H1 (cell line): Measurements from ENCODE around the gene ZBTB33. TPM values are rescaled to one million over a fixed set of nuclear protein-coding genes. Genes with fewer than 3 reads are reported as not detected.
A peak's percentile ranks its signal among the peaks of the same experiment; 100 is the strongest.

Source experiments
- CTCF ChIA-PET: fragments of 300-600 bp; sonication (Branson Sonifier 250); formaldehyde crosslinking; loops from one replicate; lab custom pipeline; 2021; ENCODE audit not compliant: partially characterized antibody; lab: Charles Lee
- POLR2A ChIA-PET: fragments of 300-600 bp; sonication (Branson Sonifier 250); formaldehyde crosslinking; loops from one replicate; lab custom pipeline; 2021; ENCODE audit warnings: inconsistent platforms; ENCODE audit not compliant: partially characterized antibody; lab: Charles Lee
- DNase-seq, 2 experiments: peaks; one replicate each; pipeline versions ENCODE4 v3.0.0 to v3.0.0-alpha.2; 2010 to 2022; ENCODE audit warnings: low spot score in 2 of 2, low read depth in 1 of 2, mixed read lengths in 1 of 2
- FAIRE-seq: peaks from 2 replicates; lab custom pipeline; 2011; peaks lifted over from hg19 to GRCh38; lab: Jason Lieb, UNC
- H2AFZ ChIP-seq: 2 replicates; pipeline ENCODE4 v1.8.1; 2012; ENCODE audit warnings: low read length, inconsistent platforms
- H2AK5ac ChIP-seq: 2 replicates; pipeline ENCODE4 v1.6.1; 2013; ENCODE audit warnings: low read depth, low read length
- H2BK120ac ChIP-seq: replicated peaks from 2 replicates; pipeline ENCODE3; 2013; ENCODE audit warnings: low read depth, low read length, inconsistent platforms
- H2BK12ac ChIP-seq: 2 replicates; pipeline ENCODE4 v1.6.1; 2013; ENCODE audit warnings: low read depth, low read length
- H2BK15ac ChIP-seq: 2 replicates; pipeline ENCODE4 v1.6.1; 2013; ENCODE audit warnings: low read length
- H2BK20ac ChIP-seq: 2 replicates; pipeline ENCODE4 v1.6.1; 2013; ENCODE audit warnings: low read length
- H2BK5ac ChIP-seq: 2 replicates; pipeline ENCODE4 v1.6.1; 2013; ENCODE audit warnings: low read depth, low read length
- H3K14ac ChIP-seq: 2 replicates; pipeline ENCODE4 v1.6.1; 2013; ENCODE audit warnings: inconsistent platforms; ENCODE audit not compliant: insufficient read length
- H3K18ac ChIP-seq: 2 replicates; pipeline ENCODE4 v1.6.1; 2013; ENCODE audit warnings: low read length; ENCODE audit errors: extremely low read depth
- H3K23ac ChIP-seq: 2 replicates; pipeline ENCODE4 v1.6.1; 2013; ENCODE audit warnings: inconsistent platforms; ENCODE audit not compliant: insufficient read length
- H3K23me2 ChIP-seq: 2 replicates; pipeline ENCODE4 v1.6.1; 2013; ENCODE audit warnings: low read depth, low read length
- H3K27ac ChIP-seq: 2 replicates; pipeline ENCODE4 v1.6.1; 2011; ENCODE audit warnings: low read depth, low read length, inconsistent platforms
- H3K27me3 ChIP-seq, 4 experiments: replicated peaks in 1 of 4; 1 replicate in 1 of 4; 2 replicates in 3 of 4; pipeline versions ENCODE4 v1.6.1 to v1.8.1; 2011 to 2013; ENCODE audit warnings: low read length in 3 of 4, mild to moderate bottlenecking in 3 of 4, inconsistent platforms in 2 of 4, mixed read lengths in 2 of 4, moderate library complexity in 1 of 4; ENCODE audit not compliant: control insufficient read depth in 3 of 4, insufficient read depth in 3 of 4; ENCODE audit errors: extremely low read depth in 1 of 4
- H3K36me3 ChIP-seq, 4 experiments: 2 replicates each; pipeline versions ENCODE4 v1.6.1 to v1.8.1; 2011 to 2013; ENCODE audit warnings: mild to moderate bottlenecking in 4 of 4, low read length in 3 of 4, moderate library complexity in 2 of 4, control low read depth in 1 of 4, inconsistent platforms in 1 of 4; ENCODE audit not compliant: insufficient read depth in 4 of 4, control insufficient read depth in 2 of 4
- H3K4ac ChIP-seq: replicated peaks from 2 replicates; pipeline ENCODE3; 2013; ENCODE audit warnings: low read length, low read depth, mixed read lengths, inconsistent platforms; ENCODE audit not compliant: insufficient read length
- H3K4me1 ChIP-seq, 4 experiments: replicated peaks in 1 of 4; 1 replicate in 1 of 4; 2 replicates in 3 of 4; pipeline versions ENCODE4 v1.6.1 to v1.8.1; 2011 to 2013; ENCODE audit warnings: low read length in 3 of 4, inconsistent platforms in 2 of 4, mixed read lengths in 1 of 4; ENCODE audit not compliant: insufficient read depth in 4 of 4, control insufficient read depth in 3 of 4
- H3K4me2 ChIP-seq, 2 experiments: 2 replicates each; pipeline versions ENCODE4 v1.6.1 to v1.8.1; 2011 to 2013; ENCODE audit warnings: low read depth in 2 of 2, low read length in 2 of 2, control low read depth in 1 of 2, inconsistent platforms in 1 of 2, mild to moderate bottlenecking in 1 of 2; ENCODE audit not compliant: insufficient read depth in 1 of 2
- H3K4me3 ChIP-seq, 4 experiments: fragments of 200-600, 300-600 bp in 1 of 4; sonication (generic), shearing (Covaris generic), sonication (Bioruptor Twin) in 1 of 4; 2 replicates each; pipeline versions ENCODE4 v1.5.1 to v1.8.1; 2011 to 2016; ENCODE audit warnings: low read length in 4 of 4, low read depth in 3 of 4, control low read depth in 2 of 4, inconsistent platforms in 2 of 4, mild to moderate bottlenecking in 2 of 4, mixed read lengths in 1 of 4, moderate library complexity in 1 of 4; ENCODE audit not compliant: insufficient read depth in 2 of 4; ENCODE audit errors: extremely low read depth in 1 of 4
- H3K56ac ChIP-seq: replicated peaks from 2 replicates; pipeline ENCODE3; 2013; ENCODE audit warnings: low read depth, mild to moderate bottlenecking, mixed read lengths, low read length, inconsistent platforms; ENCODE audit not compliant: insufficient read length
- H3K79me1 ChIP-seq: 2 replicates; pipeline ENCODE4 v1.6.1; 2013; ENCODE audit warnings: low read depth, low read length, control low read depth
- H3K79me2 ChIP-seq, 2 experiments: 2 replicates each; pipeline versions ENCODE4 v1.6.1 to v1.8.1; 2012 to 2013; ENCODE audit warnings: low read length in 2 of 2, mild to moderate bottlenecking in 2 of 2, inconsistent platforms in 1 of 2; ENCODE audit not compliant: insufficient read depth in 2 of 2, control insufficient read depth in 1 of 2
- H3K9ac ChIP-seq, 4 experiments: replicated peaks in 1 of 4; 1 replicate in 1 of 4; 2 replicates in 3 of 4; pipeline versions ENCODE4 v1.6.1 to v1.8.1; 2011 to 2013; ENCODE audit warnings: low read depth in 3 of 4, low read length in 3 of 4, control low read depth in 2 of 4, mild to moderate bottlenecking in 2 of 4, moderate library complexity in 2 of 4, inconsistent platforms in 1 of 4; ENCODE audit errors: extremely low read depth in 1 of 4
- H3K9me3 ChIP-seq, 2 experiments: 2 replicates each; pipeline versions ENCODE4 v1.6.1 to v1.8.1; 2012 to 2013; ENCODE audit warnings: mild to moderate bottlenecking in 2 of 2, moderate library complexity in 2 of 2, control low read depth in 1 of 2, inconsistent platforms in 1 of 2, low read depth in 1 of 2, low read length in 1 of 2, mixed read lengths in 1 of 2; ENCODE audit not compliant: insufficient read depth in 2 of 2
- H4K20me1 ChIP-seq, 2 experiments: replicated peaks in 1 of 2; 2 replicates each; pipeline versions ENCODE3 to v1.8.1; 2011 to 2013; ENCODE audit warnings: inconsistent platforms in 2 of 2, low read length in 2 of 2, mild to moderate bottlenecking in 1 of 2; ENCODE audit not compliant: insufficient read depth in 2 of 2, control insufficient read depth in 1 of 2
- H4K5ac ChIP-seq: 2 replicates; pipeline ENCODE4 v1.6.1; 2013; ENCODE audit warnings: low read length, low read depth, mixed read lengths, inconsistent platforms; ENCODE audit not compliant: insufficient read length
- H4K8ac ChIP-seq: 2 replicates; pipeline ENCODE4 v1.8.0; 2013; ENCODE audit warnings: mild to moderate bottlenecking, moderate library complexity, low read length, inconsistent platforms; ENCODE audit not compliant: insufficient read depth; ENCODE audit errors: extremely low read depth
- H4K91ac ChIP-seq: replicated peaks from 2 replicates; pipeline ENCODE3; 2013; ENCODE audit warnings: low read length, mixed read lengths, inconsistent platforms; ENCODE audit not compliant: insufficient read length
- BACH1 ChIP-seq: IDR thresholded peaks from 2 replicates; pipeline ENCODE4 v1.6.1; 2012; ENCODE audit warnings: low read length, improper control_type of control experiment
- CBX5 ChIP-seq: fragments of 300-800, 300-1000 bp; sonication (generic); IDR thresholded peaks from 2 replicates; pipeline ENCODE4 v1.7.1; 2016; ENCODE audit warnings: antibody characterized with exemption, low read length, low read depth
- KDM4A ChIP-seq: IDR thresholded peaks from one replicate; pipeline ENCODE4 v1.7.1; 2012; ENCODE audit warnings: low read depth, mild to moderate bottlenecking, moderate library complexity, low read length, inconsistent platforms; ENCODE audit not compliant: severe bottlenecking
- WGBS, 2 experiments: shearing (Covaris generic) in 1 of 2; methylation state at CpG; one replicate each; pipeline versions ENCODE4 v1.1.6 to v1.1.7; 2013 to 2015; ENCODE audit warnings: low lambda C conversion rate in 2 of 2, mixed read lengths in 2 of 2, inconsistent platforms in 1 of 2, low coverage in 1 of 2, missing lambda C conversion rate in 1 of 2; ENCODE audit not compliant: insufficient replicate concordance in 2 of 2, insufficient coverage in 1 of 2, insufficient read length in 1 of 2; ENCODE audit errors: extremely low coverage in 1 of 2, missing lambda C conversion rate in 1 of 2; 5-methylcytosine and 5-hydroxymethylcytosine counted together
- polyA plus RNA-seq, 7 experiments: library from polyadenylated mRNA; depleted of rRNA in 3 of 7; stranded (reverse) in 5 of 7; unstranded in 2 of 7; fragments of >200 nt in 5 of 7; fragments of 200-250 nt in 2 of 7; gene quantifications; 1 replicate in 5 of 7; 2 replicates in 1 of 7; 4 replicates in 1 of 7; pipeline versions ENCODE4 v1.2.1 to v1.2.3, GENCODE V29; 2011 to 2013; ENCODE audit warnings: missing spikeins in 2 of 7, mixed read lengths in 2 of 7
- total RNA-seq: library from RNA; stranded (reverse); fragmentation: NEBNext Ultra II Directional; extraction: Animal tissue kit (Norgen Biotek cat#: 25700); gene quantifications from 2 replicates; pipeline ENCODE4 v1.2.1, GENCODE V29; 2021

Gene ZBTB33
- total and polyA plus RNA-seq, 2 of the 8 experiments (the other 6 are each of a cell fraction or from before 2014, with no cell fraction given) = 3.4 to 14.9 TPM

DNA sequence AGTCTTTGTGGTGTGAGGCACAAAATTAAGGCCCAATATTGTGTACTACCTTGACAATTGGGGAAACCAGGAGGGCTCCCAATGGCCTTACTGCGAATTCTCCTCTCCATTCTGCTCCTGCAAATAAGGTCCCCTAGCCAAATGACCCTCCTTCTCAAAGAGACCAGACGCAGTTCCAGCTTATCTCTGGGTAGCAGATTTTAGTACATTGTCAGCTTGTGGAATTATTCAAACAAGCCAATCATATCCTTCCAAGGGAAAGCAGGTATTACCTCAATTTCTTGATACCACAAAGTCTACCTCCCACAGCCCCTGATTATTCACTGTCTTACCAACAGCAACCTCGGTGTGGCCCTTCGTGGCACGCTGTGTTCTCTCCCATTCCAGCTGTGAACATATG lies 7.8 kb upstream of the ZBTB33 start:
- H3K36me3 ChIP-seq = no peaks in the 10 kb centered on the region; a peak in 1 of 8 replicates
- no peak overlapping the region for H2BK120ac ChIP-seq
- no peak overlapping the region for H3K23ac ChIP-seq
- H3K79me1 ChIP-seq = no peaks in the 10 kb centered on the region
- 91% methylated on average over 5 of the region's 5 CpGs; no CpG with 5 or more reads in 1 of the 2 experiments for WGBS, 2 experiments
- no peak overlapping the region for H2BK15ac ChIP-seq
- peak overlapping the region in 1 of 2 experiments; percentile 7; a peak in 2 of 4 replicates for H3K4me2 ChIP-seq
- TF ChIP-seq CBX5 (no peak), KDM4A (no peak), BACH1 (no peak)
- H4K20me1 ChIP-seq = no peaks in the 10 kb centered on the region
- no peak overlapping the region for H3K56ac ChIP-seq
- peaks cover 5% of the 10 kb centered on the region; the same call in 1 of the 2 replicates for H3K23me2 ChIP-seq
- H4K91ac ChIP-seq = no peak overlapping the region
- H3K79me2 ChIP-seq = peaks cover 0 to 17% of the 10 kb centered on the region in 2 experiments; a peak in 2 of 4 replicates
- no peak overlapping the region for H3K4ac ChIP-seq
- H3K27ac ChIP-seq = no peak overlapping the region
- H2AFZ ChIP-seq = no peak overlapping the region
- no peak overlapping the region for H2AK5ac ChIP-seq
- no peaks in the 10 kb centered on the region for H3K9me3 ChIP-seq
- H4K8ac ChIP-seq = no peak overlapping the region
- H2BK12ac ChIP-seq = no peak overlapping the region
- H3K14ac ChIP-seq = no peak overlapping the region
- POLR2A ChIA-PET = no interaction called here
- H3K9ac ChIP-seq = no peak overlapping the region
- no peak overlapping the region for H3K18ac ChIP-seq
- H3K4me3 ChIP-seq = no peak overlapping the region
- H4K5ac ChIP-seq = no peak overlapping the region
- no peak overlapping the region for H2BK5ac ChIP-seq
- H2BK20ac ChIP-seq = no peak overlapping the region
- DNase-seq (no peak), FAIRE-seq (no peak)
- H3K4me1 ChIP-seq = no peaks in the 10 kb centered on the region
- CTCF ChIA-PET = no interaction called here
- no peaks in the 10 kb centered on the region for H3K27me3 ChIP-seq
